Tibial artery (tissue), 4 donors: ENCODE results near the gene CAPN1.

Experiments
- DNase-seq, 2 donors: peaks; one replicate each; pipeline ENCODE4 v3.0.0-alpha.2; 2019
- H3K27ac ChIP-seq, 2 donors: fragments of 200-600 bp; sonication (generic) in 1 of 2; 1 replicate in 1 of 2; 2 replicates in 1 of 2; pipeline ENCODE4 v1.5.1; 2018 to 2019; ENCODE audit warnings: mild to moderate bottlenecking in 1 of 2
- H3K27me3 ChIP-seq, 2 donors: fragments of 200-600 bp; sonication (generic) in 1 of 2; one replicate each; pipeline versions ENCODE4 v1.5.1 to v1.6.0; 2016 to 2019
- H3K36me3 ChIP-seq, 3 donors: fragments of 200-600 bp; sonication (generic) in 2 of 3; one replicate each; pipeline ENCODE4 v1.5.1; 2016 to 2019; ENCODE audit warnings: mild to moderate bottlenecking in 2 of 3
- H3K4me1 ChIP-seq, 4 donors: fragments of 200-600 bp; sonication (generic) in 2 of 4; 1 replicate in 3 of 4; 2 replicates in 1 of 4; pipeline ENCODE4 v1.5.1; 2016 to 2019
- H3K4me3 ChIP-seq, 2 donors: fragments of 200-600 bp; sonication (generic) in 1 of 2; 1 replicate in 1 of 2; 2 replicates in 1 of 2; pipeline ENCODE4 v1.5.1; 2018 to 2019; ENCODE audit warnings: mild to moderate bottlenecking in 2 of 2
- H3K9me3 ChIP-seq, 3 donors: fragments of 200-600 bp; sonication (generic) in 1 of 3; one replicate each; pipeline ENCODE4 v1.5.1; 2016 to 2019
- CTCF ChIP-seq, 2 experiments: fragments of 200-600 bp in 1 of 2; fragments of 450-650 bp in 1 of 2; IDR thresholded peaks; one replicate each; pipeline ENCODE4 v1.5.1; 2017 to 2019; ENCODE audit warnings: antibody characterized with exemption in 2 of 2, mild to moderate bottlenecking in 1 of 2, moderate library complexity in 1 of 2
- intact Hi-C: fragments of 100-400 bp; cut with DNase I; formaldehyde crosslinking; loops from one replicate; pipeline ENCODE4 v1.15.0; 2023; ENCODE audit warnings: low total_unique reads

Gene CAPN1

GRCh38 chr11:65184146-65184545 is 2.4 kb downstream of the CAPN1 start:
- no peaks in the 10 kb centered on the region for H3K27me3 ChIP-seq
- H3K27ac ChIP-seq: peak overlapping the region in 1 of 2 donors; percentile 10
- DNase-seq: no peak
- H3K4me1 ChIP-seq: peaks cover 0 to 37% (median 23%) of the 10 kb centered on the region in 4 donors
- TF ChIP-seq CTCF (IDR thresholded peaks at IDR 0.05): no peak
- H3K9me3 ChIP-seq: no peaks in the 10 kb centered on the region
- no peak overlapping the region for H3K4me3 ChIP-seq
- intact Hi-C loops: no loop called here
- peaks cover 25 to 51% (median 36%) of the 10 kb centered on the region in 3 donors for H3K36me3 ChIP-seq

GRCh38 chr11:65185171-65185570 is 3.4 kb downstream of the CAPN1 start:
- DNase-seq: no peak
- Histone ChIP-seq H3K27ac (no peak overlapping the region), H3K4me3 (no peak overlapping the region), H3K9me3 (no peaks in the 10 kb centered on the region), H3K36me3 (peaks cover 30 to 61% (median 46%) of the 10 kb centered on the region in 3 donors), H3K4me1 (peaks cover 0 to 37% (median 22%) of the 10 kb centered on the region in 4 donors), H3K27me3 (no peaks in the 10 kb centered on the region)
- TF ChIP-seq CTCF (IDR thresholded peaks at IDR 0.05): no peak
- intact Hi-C loops: no loop called here

- no peak for TF ChIP-seq CTCF (IDR thresholded peaks at IDR 0.05)
- intact Hi-C loops: no loop called here
- Histone ChIP-seq H3K4me1 (peaks cover 0 to 30% (median 16%) of the 10 kb centered on the region in 4 donors), H3K4me3 (no peak overlapping the region), H3K27me3 (no peaks in the 10 kb centered on the region), H3K27ac (no peak overlapping the region), H3K36me3 (peaks cover 37 to 68% (median 51%) of the 10 kb centered on the region in 3 donors), H3K9me3 (no peaks in the 10 kb centered on the region)
- DNase-seq: no peak
Measured at GRCh38 chr11:65185869-65186341, 4.2 kb downstream of the CAPN1 start.

GRCh38 chr11:65186701-65187100 is 5.0 kb downstream of the CAPN1 start:
- H3K4me1 ChIP-seq: peaks cover 0 to 28% (median 14%) of the 10 kb centered on the region in 4 donors
- H3K36me3 ChIP-seq: peaks cover 44 to 76% (median 51%) of the 10 kb centered on the region in 3 donors
- H3K27me3 ChIP-seq: no peaks in the 10 kb centered on the region
- intact Hi-C loops: no loop called here
- H3K4me3 ChIP-seq: no peak overlapping the region
- H3K9me3 ChIP-seq: no peaks in the 10 kb centered on the region
- H3K27ac ChIP-seq: no peak overlapping the region
- no peak for DNase-seq
- no peak for TF ChIP-seq CTCF (IDR thresholded peaks at IDR 0.05)

GRCh38 chr11:65187146-65187675 is 5.5 kb downstream of the CAPN1 start:
- Histone ChIP-seq H3K36me3 (peaks cover 49 to 81% (median 51%) of the 10 kb centered on the region in 3 donors), H3K4me1 (peaks cover 0 to 24% (median 14%) of the 10 kb centered on the region in 4 donors), H3K27ac (no peak overlapping the region), H3K27me3 (no peaks in the 10 kb centered on the region), H3K4me3 (no peak overlapping the region), H3K9me3 (no peaks in the 10 kb centered on the region)
- intact Hi-C loops: no loop called here
- TF ChIP-seq CTCF (IDR thresholded peaks at IDR 0.05): no peak
- DNase-seq: no peak
